Ammon's horn (tissue), 1 donor: ENCODE results near the gene COL4A1.

ENCODE experiments used
- DNase-seq: peaks from one replicate; pipeline ENCODE4 v3.0.0-alpha.2; 2016; ENCODE audit warnings: low spot score

Gene COL4A1

GRCh38 chr13:110258876-110259631 lies 47.9 kb downstream of the COL4A1 start:
- no peak for DNase-seq

GRCh38 chr13:110257408-110257807 lies 49.5 kb downstream of the COL4A1 start:
- DNase-seq = no peak

GRCh38 chr13:110256126-110256905 lies 50.6 kb downstream of the COL4A1 start:
- DNase-seq = no peak

GRCh38 chr13:110254751-110255553 lies 52.0 kb downstream of the COL4A1 start:
- no peak for DNase-seq

GRCh38 chr13:110254151-110254679 lies 52.7 kb downstream of the COL4A1 start:
- no peak for DNase-seq

GRCh38 chr13:110251193-110251819 lies 55.7 kb downstream of the COL4A1 start:
- DNase-seq = no peak

GRCh38 chr13:110250258-110250891 lies 56.6 kb downstream of the COL4A1 start:
- DNase-seq = no peak

GRCh38 chr13:110249326-110249725 lies 57.6 kb downstream of the COL4A1 start:
- DNase-seq = no peak

GRCh38 chr13:110248449-110249143 lies 58.4 kb downstream of the COL4A1 start:
- DNase-seq = no peak

GRCh38 chr13:110246530-110246929 lies 60.4 kb downstream of the COL4A1 start:
- no peak for DNase-seq

- no peak for DNase-seq
Measured at GRCh38 chr13:110245416-110245899, 61.5 kb downstream of the COL4A1 start.

- no peak for DNase-seq
Measured at GRCh38 chr13:110244976-110245375, 62.0 kb downstream of the COL4A1 start.

GRCh38 chr13:110244071-110244830 lies 62.7 kb downstream of the COL4A1 start:
- no peak for DNase-seq

- no peak for DNase-seq
Measured at GRCh38 chr13:110242615-110243014, 64.3 kb downstream of the COL4A1 start.

GRCh38 chr13:110240943-110241342 lies 66.0 kb downstream of the COL4A1 start:
- no peak for DNase-seq

- no peak for DNase-seq
Measured at GRCh38 chr13:110240352-110240751, 66.6 kb downstream of the COL4A1 start.

- DNase-seq = no peak
Measured at GRCh38 chr13:110239280-110240125, 67.5 kb downstream of the COL4A1 start.

GRCh38 chr13:110238818-110239195 lies 68.2 kb downstream of the COL4A1 start:
- DNase-seq = no peak
